ENCODE results near the gene ABHD2. TPM values are rescaled to one million over a fixed set of nuclear protein-coding genes. Genes with fewer than 3 reads are reported as not detected.
A peak's percentile ranks its signal among the peaks of the same experiment; 100 is the strongest.
"Not testable (repeated sequence)": the region's sequence is repeated elsewhere in the genome, so short reads cannot be mapped to it uniquely, and the experiment has no call there.

The ABHD2 gene
- total RNA-seq, 2 experiments from 2014 or later, result 41.5 to 52.1 TPM

- intact Hi-C loops (cut with DNase I, micrococcal nuclease); H3K27me3 Mint-ChIP-seq; H3K27ac Mint-ChIP-seq; H3K9me3 Mint-ChIP-seq (ENCODE audit: low read depth); DNase-seq; ATAC-seq; H3K4me3 Mint-ChIP-seq; POLR2A ChIA-PET: not testable (repeated sequence)
- H3K4me1 Mint-ChIP-seq, result peaks cover 35% of the 10 kb centered on the region
- peaks cover 24% of the 10 kb centered on the region for H3K36me3 Mint-ChIP-seq (ENCODE audit: low read depth)
- CTCF ChIA-PET, result interaction anchor here (0.6 to 3.4 kb wide), 6 partner anchors 12 to 426 kb away, joined by 3 to 17 read pairs (median 4); no protein-coding TSS in a partner anchor
Observed at GRCh38 chr15:89141159-89141558, 52.9 kb downstream of the ABHD2 start.

GRCh38 chr15:89141885-89142284 lies 53.6 kb downstream of the ABHD2 start:
- Mint-ChIP-seq H3K4me3 (no peak overlapping the region), H3K4me1 (peaks cover 28% of the 10 kb centered on the region), H3K36me3 (ENCODE audit: low read depth) (peaks cover 17% of the 10 kb centered on the region), H3K27ac (no peak overlapping the region), H3K9me3 (ENCODE audit: low read depth) (no peaks in the 10 kb centered on the region), H3K27me3 (no peaks in the 10 kb centered on the region)
- ChIA-PET POLR2A (no interaction called here), CTCF (interaction anchor here (0.6 to 2.2 kb wide), 4 partner anchors 25 to 425 kb away, joined by 3 to 8 read pairs (median 4); no protein-coding TSS in a partner anchor)
- intact Hi-C loops (cut with DNase I, micrococcal nuclease), result no loop called here
- no peak for DNase-seq
- ATAC-seq, result no peak

- ATAC-seq (no peak), DNase-seq (no peak)
- no peaks in the 10 kb centered on the region for H3K9me3 Mint-ChIP-seq (ENCODE audit: low read depth)
- peaks cover 23% of the 10 kb centered on the region for H3K4me1 Mint-ChIP-seq
- ChIA-PET POLR2A (no interaction called here), CTCF (interaction anchor here (1.2 to 2.2 kb wide), 5 partner anchors 13 to 84 kb away, joined by 3 to 8 read pairs (median 4); partner anchors contain the start of gene ABHD2)
- no peak overlapping the region for H3K4me3 Mint-ChIP-seq
- H3K27me3 Mint-ChIP-seq, result no peaks in the 10 kb centered on the region
- peaks cover 14% of the 10 kb centered on the region for H3K36me3 Mint-ChIP-seq (ENCODE audit: low read depth)
- no peak overlapping the region for H3K27ac Mint-ChIP-seq
- intact Hi-C loops (cut with DNase I, micrococcal nuclease), result no loop called here
Observed at GRCh38 chr15:89142423-89142822, 54.2 kb downstream of the ABHD2 start.

GRCh38 chr15:89143503-89144162 lies 55.4 kb downstream of the ABHD2 start:
- DNase-seq (peak; percentile 20), ATAC-seq (peak; percentile 95)
- intact Hi-C loops (cut with DNase I, micrococcal nuclease), result loop anchor here in 1 of 2 experiments (1.0 kb wide), 2 partner anchors 24 to 37 kb away; no protein-coding TSS in a partner anchor
- no peak overlapping the region for H3K27ac Mint-ChIP-seq
- no peak overlapping the region for H3K4me3 Mint-ChIP-seq
- ChIA-PET POLR2A (interaction anchor here (0.6 to 0.8 kb wide), 3 partner anchors 34 to 86 kb away, joined by 3 to 6 read pairs (median 5); no protein-coding TSS in a partner anchor), CTCF (interaction anchor here (0.7 to 1.4 kb wide), 6 partner anchors 15 to 754 kb away, joined by 3 to 4 read pairs (median 4); partner anchors contain the start of gene ABHD2)
- H3K36me3 Mint-ChIP-seq (ENCODE audit: low read depth), result peaks cover 14% of the 10 kb centered on the region
- H3K9me3 Mint-ChIP-seq (ENCODE audit: low read depth), result no peaks in the 10 kb centered on the region
- H3K4me1 Mint-ChIP-seq, result peaks cover 22% of the 10 kb centered on the region
- H3K27me3 Mint-ChIP-seq, result no peaks in the 10 kb centered on the region

- POLR2A ChIA-PET, result no interaction called here
- CTCF ChIA-PET, result interaction anchor here (0.7 to 3.2 kb wide), 2 partner anchors 15 to 116 kb away, joined by 3 to 12 read pairs; no protein-coding TSS in a partner anchor
Observed at GRCh38 chr15:89144491-89144890, 56.2 kb downstream of the ABHD2 start.

GRCh38 chr15:89146366-89146765 lies 58.1 kb downstream of the ABHD2 start:
- CTCF ChIA-PET, result interaction anchor here (0.6 to 3.2 kb wide), 8 partner anchors 17 to 508 kb away, joined by 3 to 12 read pairs (median 4); partner anchors contain the start of gene ISG20
- peaks cover 11% of the 10 kb centered on the region for H3K36me3 Mint-ChIP-seq (ENCODE audit: low read depth)
- no peaks in the 10 kb centered on the region for H3K9me3 Mint-ChIP-seq (ENCODE audit: low read depth)
- no peak for DNase-seq
- H3K4me1 Mint-ChIP-seq, result peaks cover 24% of the 10 kb centered on the region
- no peak overlapping the region for H3K27ac Mint-ChIP-seq
- intact Hi-C loops (cut with DNase I, micrococcal nuclease), result no loop called here
- no peaks in the 10 kb centered on the region for H3K27me3 Mint-ChIP-seq
- ATAC-seq, result no peak
- POLR2A ChIA-PET, result interaction anchor here (0.8 to 1.0 kb wide), 2 partner anchors 12 to 55 kb away, joined by 3 read pairs; no protein-coding TSS in a partner anchor
- no peak overlapping the region for H3K4me3 Mint-ChIP-seq

More at GRCh38 chr15:89144491-89144890, 56.2 kb downstream of the ABHD2 start:
- Mint-ChIP-seq H3K27me3 (no peaks in the 10 kb centered on the region), H3K4me3 (no peak overlapping the region), H3K9me3 (ENCODE audit: low read depth) (no peaks in the 10 kb centered on the region), H3K4me1 (peaks cover 22% of the 10 kb centered on the region), H3K36me3 (ENCODE audit: low read depth) (peaks cover 14% of the 10 kb centered on the region), H3K27ac (no peak overlapping the region)
- ATAC-seq, result no peak
- no peak for DNase-seq
- intact Hi-C loops (cut with DNase I, micrococcal nuclease), result no loop called here

- POLR2A ChIA-PET, result no interaction called here
Observed at GRCh38 chr15:89148126-89148525, 59.9 kb downstream of the ABHD2 start.

GRCh38 chr15:89149501-89150101 lies 61.3 kb downstream of the ABHD2 start:
- ChIA-PET CTCF (interaction anchor here (0.8 to 1.8 kb wide), 10 partner anchors 10 to 92 kb away, joined by 3 to 8 read pairs (median 4); no protein-coding TSS in a partner anchor), POLR2A (no interaction called here)
- Mint-ChIP-seq H3K27ac (no peak overlapping the region), H3K4me3 (no peak overlapping the region), H3K9me3 (ENCODE audit: low read depth) (no peaks in the 10 kb centered on the region), H3K36me3 (ENCODE audit: low read depth) (peaks cover 18% of the 10 kb centered on the region), H3K4me1 (peaks cover 2% of the 10 kb centered on the region), H3K27me3 (no peaks in the 10 kb centered on the region)
- DNase-seq (no peak), ATAC-seq (no peak)
- intact Hi-C loops (cut with DNase I, micrococcal nuclease), result no loop called here

More at GRCh38 chr15:89148126-89148525, 59.9 kb downstream of the ABHD2 start:
- ATAC-seq, result no peak
- Mint-ChIP-seq H3K27me3 (no peaks in the 10 kb centered on the region), H3K27ac (no peak overlapping the region), H3K4me1 (peaks cover 15% of the 10 kb centered on the region), H3K36me3 (ENCODE audit: low read depth) (peaks cover 19% of the 10 kb centered on the region), H3K4me3 (no peak overlapping the region), H3K9me3 (ENCODE audit: low read depth) (no peaks in the 10 kb centered on the region)
- CTCF ChIA-PET, result no interaction called here
- intact Hi-C loops (cut with DNase I, micrococcal nuclease), result no loop called here
- DNase-seq, result no peak

GRCh38 chr15:89150287-89150686 lies 62.0 kb downstream of the ABHD2 start:
- peaks cover 20% of the 10 kb centered on the region for H3K36me3 Mint-ChIP-seq (ENCODE audit: low read depth)
- no peak for DNase-seq
- H3K4me1 Mint-ChIP-seq, result peaks cover 2% of the 10 kb centered on the region
- no peak overlapping the region for H3K4me3 Mint-ChIP-seq
- no peak overlapping the region for H3K27ac Mint-ChIP-seq
- ChIA-PET CTCF (interaction anchor here (0.9 to 2.0 kb wide), 11 partner anchors 8 to 92 kb away, joined by 3 to 10 read pairs (median 5); no protein-coding TSS in a partner anchor), POLR2A (interaction anchor here (0.6 kb wide), 1 partner anchor 9 kb away, joined by 3 read pairs; no protein-coding TSS in a partner anchor)
- ATAC-seq, result no peak
- no peaks in the 10 kb centered on the region for H3K9me3 Mint-ChIP-seq (ENCODE audit: low read depth)
- no peaks in the 10 kb centered on the region for H3K27me3 Mint-ChIP-seq
- intact Hi-C loops (cut with DNase I, micrococcal nuclease), result no loop called here

- intact Hi-C loops (cut with DNase I, micrococcal nuclease), result no loop called here
- ATAC-seq, result no peak
- CTCF ChIA-PET, result interaction anchor here (0.9 to 2.0 kb wide), 8 partner anchors 8 to 93 kb away, joined by 3 to 10 read pairs (median 6); no protein-coding TSS in a partner anchor
- Mint-ChIP-seq H3K4me3 (no peak overlapping the region), H3K27me3 (no peaks in the 10 kb centered on the region), H3K27ac (no peak overlapping the region), H3K36me3 (ENCODE audit: low read depth) (peaks cover 21% of the 10 kb centered on the region), H3K4me1 (peaks cover 2% of the 10 kb centered on the region), H3K9me3 (ENCODE audit: low read depth) (no peaks in the 10 kb centered on the region)
- DNase-seq, result no peak
- POLR2A ChIA-PET, result interaction anchor here (0.6 kb wide), 2 partner anchors 8 to 199 kb away, joined by 3 read pairs; no protein-coding TSS in a partner anchor
Observed at GRCh38 chr15:89150762-89151664, 62.8 kb downstream of the ABHD2 start.

GRCh38 chr15:89155122-89155521 lies 66.9 kb downstream of the ABHD2 start:
- no peak for DNase-seq
- CTCF ChIA-PET, result no interaction called here
- H3K9me3 Mint-ChIP-seq (ENCODE audit: low read depth), result no peaks in the 10 kb centered on the region
- no peaks in the 10 kb centered on the region for H3K27me3 Mint-ChIP-seq
- H3K4me1 Mint-ChIP-seq, result peaks cover 4% of the 10 kb centered on the region
- H3K36me3 Mint-ChIP-seq (ENCODE audit: low read depth), result peaks cover 27% of the 10 kb centered on the region
- H3K4me3 Mint-ChIP-seq, result no peak overlapping the region
- POLR2A ChIA-PET, result no interaction called here
- intact Hi-C loops (cut with DNase I, micrococcal nuclease), result no loop called here
- ATAC-seq, result no peak
- no peak overlapping the region for H3K27ac Mint-ChIP-seq

All from activated CD4-positive, alpha-beta T cell treated with anti-CD3 and anti-CD28 coated beads for 36 hours (primary cell).